Mesodermal cell (in vitro differentiated cells): ENCODE measurements around the gene WBP2NL.
"Not testable (repeated sequence)": the region's sequence is repeated elsewhere in the genome, so short reads cannot be mapped to it uniquely, and the experiment has no call there.

Source experiments
- H3K27ac ChIP-seq: 2 replicates; pipeline ENCODE4 v1.7.0; 2013; ENCODE audit warnings: mild to moderate bottlenecking, low read depth, low read length, moderate library complexity; ENCODE audit not compliant: severe bottlenecking
- H3K36me3 ChIP-seq: 2 replicates; pipeline ENCODE4 v1.7.1; 2013; ENCODE audit warnings: mild to moderate bottlenecking, low read length, moderate library complexity; ENCODE audit not compliant: control insufficient read depth, insufficient read depth
- H3K4me1 ChIP-seq: one replicate; pipeline ENCODE4 v1.7.1; 2013; ENCODE audit warnings: mild to moderate bottlenecking, low read length; ENCODE audit not compliant: insufficient read depth, control insufficient read depth, poor library complexity, severe bottlenecking
- H3K4me3 ChIP-seq: 2 replicates; pipeline ENCODE4 v1.7.0; 2013; ENCODE audit warnings: low read length, control low read depth, mild to moderate bottlenecking; ENCODE audit not compliant: insufficient read depth, poor library complexity, severe bottlenecking; ENCODE audit errors: extremely low read depth
- H3K9me3 ChIP-seq: 2 replicates; pipeline ENCODE4 v1.7.1; 2013; ENCODE audit warnings: mild to moderate bottlenecking, low read length, moderate library complexity; ENCODE audit not compliant: control insufficient read depth
- WGBS, 2 experiments: methylation state at CpG; one replicate each; pipeline ENCODE4 v1.1.5; 2013; ENCODE audit warnings: missing lambda C conversion rate in 2 of 2; ENCODE audit not compliant: insufficient coverage in 2 of 2; 5-methylcytosine and 5-hydroxymethylcytosine counted together

WBP2NL gene

GRCh38 chr22:42065438-42066125, 67.0 kb downstream of the WBP2NL start:
- Histone ChIP-seq H3K4me3 (no peak overlapping the region), H3K4me1 (no peaks in the 10 kb centered on the region), H3K36me3 (peaks cover 38% of the 10 kb centered on the region), H3K27ac (no peak overlapping the region), H3K9me3 (no peaks in the 10 kb centered on the region)
- 79 to 87% methylated on average over 12 to 13 of the region's 13 CpGs for WGBS, 2 experiments

- no peak overlapping the region for H3K4me3 ChIP-seq
- peaks cover 32% of the 10 kb centered on the region for H3K36me3 ChIP-seq
- no peaks in the 10 kb centered on the region for H3K9me3 ChIP-seq
- no peaks in the 10 kb centered on the region for H3K4me1 ChIP-seq
- WGBS, 2 experiments = 86 to 95% methylated on average over 5 to 6 of the region's 7 CpGs
- H3K27ac ChIP-seq = no peak overlapping the region
These were observed 67.7 kb downstream of the WBP2NL start for GRCh38 chr22:42066126-42066761.

GRCh38 chr22:42066937-42067336, 68.3 kb downstream of the WBP2NL start:
- H3K4me1 ChIP-seq = no peaks in the 10 kb centered on the region
- H3K9me3 ChIP-seq = no peaks in the 10 kb centered on the region
- H3K4me3 ChIP-seq = no peak overlapping the region
- H3K36me3 ChIP-seq = peaks cover 29% of the 10 kb centered on the region
- H3K27ac ChIP-seq = no peak overlapping the region
- WGBS, 2 experiments = 96 to 100% methylated on average over 10 of the region's 10 CpGs

- WGBS, 2 experiments = 87 to 88% methylated on average over 14 of the region's 14 CpGs
These were observed 69.2 kb downstream of the WBP2NL start for GRCh38 chr22:42067671-42068251.

GRCh38 chr22:42068291-42068690, 69.7 kb downstream of the WBP2NL start:
- Histone ChIP-seq H3K27ac (no peak overlapping the region), H3K4me3 (no peak overlapping the region), H3K36me3 (peaks cover 29% of the 10 kb centered on the region), H3K4me1 (no peaks in the 10 kb centered on the region), H3K9me3 (no peaks in the 10 kb centered on the region)
- 96 to 100% methylated on average over 2 of the region's 4 CpGs for WGBS, 2 experiments

More at GRCh38 chr22:42067671-42068251, 69.2 kb downstream of the WBP2NL start:
- no peaks in the 10 kb centered on the region for H3K4me1 ChIP-seq
- peaks cover 29% of the 10 kb centered on the region for H3K36me3 ChIP-seq
- no peak overlapping the region for H3K27ac ChIP-seq
- no peak overlapping the region for H3K4me3 ChIP-seq
- no peaks in the 10 kb centered on the region for H3K9me3 ChIP-seq

GRCh38 chr22:42069801-42070516, 71.4 kb downstream of the WBP2NL start:
- H3K27ac ChIP-seq = peak overlapping the region; percentile 57
- peaks cover 24% of the 10 kb centered on the region for H3K36me3 ChIP-seq
- peak overlapping the region; percentile 57 for H3K4me3 ChIP-seq
- no peaks in the 10 kb centered on the region for H3K9me3 ChIP-seq
- WGBS, 2 experiments = 23 to 26% methylated on average over 13 to 18 of the region's 19 CpGs
- H3K4me1 ChIP-seq = no peaks in the 10 kb centered on the region

- Histone ChIP-seq H3K36me3 (peaks cover 20% of the 10 kb centered on the region), H3K4me3 (peak within 1 kb of the TSS; percentile 57), H3K27ac (peak within 1 kb of the TSS; percentile 57), H3K9me3 (no peaks in the 10 kb centered on the region), H3K4me1 (no peaks in the 10 kb centered on the region)
- 2 to 5% methylated on average over 42 of the region's 56 CpGs for whole genome bisulfite sequencing, 2 experiments
These were observed 72.2 kb downstream of the WBP2NL start, which contains the start of gene NAGA for GRCh38 chr22:42070517-42071422. Gene NAGA, minus strand, starts transcription at chr22:42070812. Its CDS starts 515 bp downstream, at chr22:42070297.

GRCh38 chr22:42071508-42071907, 72.9 kb downstream of the WBP2NL start:
- H3K4me3 ChIP-seq, H3K27ac ChIP-seq, H3K4me1 ChIP-seq, H3K9me3 ChIP-seq: not testable (repeated sequence)
- 87 to 91% methylated on average over 7 of the region's 7 CpGs for WGBS, 2 experiments
- peaks cover 20% of the 10 kb centered on the region for H3K36me3 ChIP-seq

- Histone ChIP-seq H3K9me3 (no peaks in the 10 kb centered on the region), H3K27ac (no peak overlapping the region), H3K4me3 (no peak overlapping the region), H3K36me3 (peaks cover 8% of the 10 kb centered on the region), H3K4me1 (no peaks in the 10 kb centered on the region)
- WGBS, 2 experiments = 80 to 84% methylated on average over 8 of the region's 8 CpGs
These were observed 74.2 kb downstream of the WBP2NL start for GRCh38 chr22:42072606-42073330.
